AG09309 (cell line): Measurements from ENCODE around the gene WNT9B.

ENCODE experiments used
- DNase-seq: peaks from one replicate; pipeline ENCODE4 v3.0.0-alpha.2; 2010; ENCODE audit warnings: low read depth
- H3K4me3 ChIP-seq: 2 replicates; pipeline ENCODE4 v1.5.1; 2011; ENCODE audit warnings: mild to moderate bottlenecking, low read depth, low read length, moderate library complexity; ENCODE audit not compliant: control insufficient read depth
- CTCF ChIP-seq: IDR thresholded peaks from 2 replicates; pipeline ENCODE4 v1.5.1; 2011; ENCODE audit warnings: mild to moderate bottlenecking, low read depth, low read length, inconsistent platforms; ENCODE audit not compliant: insufficient read depth, control insufficient read depth; ENCODE audit errors: missing control alignments

WNT9B gene

GRCh38 chr17:46853896-46854444 is 2.6 kb downstream of the WNT9B start:
- peak; percentile 25 for DNase-seq
- no peak for TF ChIP-seq CTCF
- no peak overlapping the region for H3K4me3 ChIP-seq

- no peak for DNase-seq
- H3K4me3 ChIP-seq = no peak overlapping the region
- TF ChIP-seq CTCF = no peak
These were observed 3.1 kb downstream of the WNT9B start for GRCh38 chr17:46854515-46854914.

- no peak overlapping the region for H3K4me3 ChIP-seq
- TF ChIP-seq CTCF = no peak
These were observed 3.6 kb downstream of the WNT9B start for GRCh38 chr17:46854948-46855347.

GRCh38 chr17:46857600-46857999 is 6.2 kb downstream of the WNT9B start:
- no peak for TF ChIP-seq CTCF
- DNase-seq = no peak
- H3K4me3 ChIP-seq = no peak overlapping the region

More at GRCh38 chr17:46854948-46855347, 3.6 kb downstream of the WNT9B start:
- no peak for DNase-seq

GRCh38 chr17:46859996-46860395 is 8.6 kb downstream of the WNT9B start:
- DNase-seq = no peak
- TF ChIP-seq CTCF = no peak
- H3K4me3 ChIP-seq = no peak overlapping the region

GRCh38 chr17:46862949-46863348 is 11.6 kb downstream of the WNT9B start:
- DNase-seq = no peak
- no peak for TF ChIP-seq CTCF
- no peak overlapping the region for H3K4me3 ChIP-seq

- H3K4me3 ChIP-seq = no peak overlapping the region
- no peak for TF ChIP-seq CTCF
- no peak for DNase-seq
These were observed 12.2 kb downstream of the WNT9B start for GRCh38 chr17:46863383-46864121.
